H1 (cell line): ENCODE results near the gene DENND4C. TPM values are rescaled to one million over a fixed set of nuclear protein-coding genes. Genes with fewer than 3 reads are reported as not detected.

ENCODE experiments used
- CTCF ChIA-PET: fragments of 300-600 bp; sonication (Branson Sonifier 250); formaldehyde crosslinking; loops from one replicate; lab custom pipeline; 2021; ENCODE audit not compliant: partially characterized antibody; lab: Charles Lee
- POLR2A ChIA-PET: fragments of 300-600 bp; sonication (Branson Sonifier 250); formaldehyde crosslinking; loops from one replicate; lab custom pipeline; 2021; ENCODE audit warnings: inconsistent platforms; ENCODE audit not compliant: partially characterized antibody; lab: Charles Lee
- DNase-seq, 2 experiments: peaks; one replicate each; pipeline versions ENCODE4 v3.0.0 to v3.0.0-alpha.2; 2010 to 2022; ENCODE audit warnings: low spot score in 2 of 2, low read depth in 1 of 2, mixed read lengths in 1 of 2
- FAIRE-seq: peaks from 2 replicates; lab custom pipeline; 2011; peaks lifted over from hg19 to GRCh38; lab: Jason Lieb, UNC
- H2AFZ ChIP-seq: 2 replicates; pipeline ENCODE4 v1.8.1; 2012; ENCODE audit warnings: low read length, inconsistent platforms
- H2AK5ac ChIP-seq: 2 replicates; pipeline ENCODE4 v1.6.1; 2013; ENCODE audit warnings: low read depth, low read length
- H2BK120ac ChIP-seq: replicated peaks from 2 replicates; pipeline ENCODE3; 2013; ENCODE audit warnings: low read depth, low read length, inconsistent platforms
- H2BK12ac ChIP-seq: 2 replicates; pipeline ENCODE4 v1.6.1; 2013; ENCODE audit warnings: low read depth, low read length
- H2BK15ac ChIP-seq: 2 replicates; pipeline ENCODE4 v1.6.1; 2013; ENCODE audit warnings: low read length
- H2BK20ac ChIP-seq: 2 replicates; pipeline ENCODE4 v1.6.1; 2013; ENCODE audit warnings: low read length
- H2BK5ac ChIP-seq: 2 replicates; pipeline ENCODE4 v1.6.1; 2013; ENCODE audit warnings: low read depth, low read length
- H3K14ac ChIP-seq: 2 replicates; pipeline ENCODE4 v1.6.1; 2013; ENCODE audit warnings: inconsistent platforms; ENCODE audit not compliant: insufficient read length
- H3K18ac ChIP-seq: 2 replicates; pipeline ENCODE4 v1.6.1; 2013; ENCODE audit warnings: low read length; ENCODE audit errors: extremely low read depth
- H3K23ac ChIP-seq: 2 replicates; pipeline ENCODE4 v1.6.1; 2013; ENCODE audit warnings: inconsistent platforms; ENCODE audit not compliant: insufficient read length
- H3K23me2 ChIP-seq: 2 replicates; pipeline ENCODE4 v1.6.1; 2013; ENCODE audit warnings: low read depth, low read length
- H3K27ac ChIP-seq: 2 replicates; pipeline ENCODE4 v1.6.1; 2011; ENCODE audit warnings: low read depth, low read length, inconsistent platforms
- H3K27me3 ChIP-seq, 4 experiments: replicated peaks in 1 of 4; 1 replicate in 1 of 4; 2 replicates in 3 of 4; pipeline versions ENCODE4 v1.6.1 to v1.8.1; 2011 to 2013; ENCODE audit warnings: low read length in 3 of 4, mild to moderate bottlenecking in 3 of 4, inconsistent platforms in 2 of 4, mixed read lengths in 2 of 4, moderate library complexity in 1 of 4; ENCODE audit not compliant: control insufficient read depth in 3 of 4, insufficient read depth in 3 of 4; ENCODE audit errors: extremely low read depth in 1 of 4
- H3K36me3 ChIP-seq, 4 experiments: 2 replicates each; pipeline versions ENCODE4 v1.6.1 to v1.8.1; 2011 to 2013; ENCODE audit warnings: mild to moderate bottlenecking in 4 of 4, low read length in 3 of 4, moderate library complexity in 2 of 4, control low read depth in 1 of 4, inconsistent platforms in 1 of 4; ENCODE audit not compliant: insufficient read depth in 4 of 4, control insufficient read depth in 2 of 4
- H3K4ac ChIP-seq: replicated peaks from 2 replicates; pipeline ENCODE3; 2013; ENCODE audit warnings: low read length, low read depth, mixed read lengths, inconsistent platforms; ENCODE audit not compliant: insufficient read length
- H3K4me1 ChIP-seq, 4 experiments: replicated peaks in 1 of 4; 1 replicate in 1 of 4; 2 replicates in 3 of 4; pipeline versions ENCODE4 v1.6.1 to v1.8.1; 2011 to 2013; ENCODE audit warnings: low read length in 3 of 4, inconsistent platforms in 2 of 4, mixed read lengths in 1 of 4; ENCODE audit not compliant: insufficient read depth in 4 of 4, control insufficient read depth in 3 of 4
- H3K4me2 ChIP-seq, 2 experiments: 2 replicates each; pipeline versions ENCODE4 v1.6.1 to v1.8.1; 2011 to 2013; ENCODE audit warnings: low read depth in 2 of 2, low read length in 2 of 2, control low read depth in 1 of 2, inconsistent platforms in 1 of 2, mild to moderate bottlenecking in 1 of 2; ENCODE audit not compliant: insufficient read depth in 1 of 2
- H3K4me3 ChIP-seq, 4 experiments: fragments of 200-600, 300-600 bp in 1 of 4; sonication (generic), shearing (Covaris generic), sonication (Bioruptor Twin) in 1 of 4; 2 replicates each; pipeline versions ENCODE4 v1.5.1 to v1.8.1; 2011 to 2016; ENCODE audit warnings: low read length in 4 of 4, low read depth in 3 of 4, control low read depth in 2 of 4, inconsistent platforms in 2 of 4, mild to moderate bottlenecking in 2 of 4, mixed read lengths in 1 of 4, moderate library complexity in 1 of 4; ENCODE audit not compliant: insufficient read depth in 2 of 4; ENCODE audit errors: extremely low read depth in 1 of 4
- H3K56ac ChIP-seq: replicated peaks from 2 replicates; pipeline ENCODE3; 2013; ENCODE audit warnings: low read depth, mild to moderate bottlenecking, mixed read lengths, low read length, inconsistent platforms; ENCODE audit not compliant: insufficient read length
- H3K79me1 ChIP-seq: 2 replicates; pipeline ENCODE4 v1.6.1; 2013; ENCODE audit warnings: low read depth, low read length, control low read depth
- H3K79me2 ChIP-seq, 2 experiments: 2 replicates each; pipeline versions ENCODE4 v1.6.1 to v1.8.1; 2012 to 2013; ENCODE audit warnings: low read length in 2 of 2, mild to moderate bottlenecking in 2 of 2, inconsistent platforms in 1 of 2; ENCODE audit not compliant: insufficient read depth in 2 of 2, control insufficient read depth in 1 of 2
- H3K9ac ChIP-seq, 4 experiments: replicated peaks in 1 of 4; 1 replicate in 1 of 4; 2 replicates in 3 of 4; pipeline versions ENCODE4 v1.6.1 to v1.8.1; 2011 to 2013; ENCODE audit warnings: low read depth in 3 of 4, low read length in 3 of 4, control low read depth in 2 of 4, mild to moderate bottlenecking in 2 of 4, moderate library complexity in 2 of 4, inconsistent platforms in 1 of 4; ENCODE audit errors: extremely low read depth in 1 of 4
- H3K9me3 ChIP-seq, 2 experiments: 2 replicates each; pipeline versions ENCODE4 v1.6.1 to v1.8.1; 2012 to 2013; ENCODE audit warnings: mild to moderate bottlenecking in 2 of 2, moderate library complexity in 2 of 2, control low read depth in 1 of 2, inconsistent platforms in 1 of 2, low read depth in 1 of 2, low read length in 1 of 2, mixed read lengths in 1 of 2; ENCODE audit not compliant: insufficient read depth in 2 of 2
- H4K20me1 ChIP-seq, 2 experiments: replicated peaks in 1 of 2; 2 replicates each; pipeline versions ENCODE3 to v1.8.1; 2011 to 2013; ENCODE audit warnings: inconsistent platforms in 2 of 2, low read length in 2 of 2, mild to moderate bottlenecking in 1 of 2; ENCODE audit not compliant: insufficient read depth in 2 of 2, control insufficient read depth in 1 of 2
- H4K5ac ChIP-seq: 2 replicates; pipeline ENCODE4 v1.6.1; 2013; ENCODE audit warnings: low read length, low read depth, mixed read lengths, inconsistent platforms; ENCODE audit not compliant: insufficient read length
- H4K8ac ChIP-seq: 2 replicates; pipeline ENCODE4 v1.8.0; 2013; ENCODE audit warnings: mild to moderate bottlenecking, moderate library complexity, low read length, inconsistent platforms; ENCODE audit not compliant: insufficient read depth; ENCODE audit errors: extremely low read depth
- H4K91ac ChIP-seq: replicated peaks from 2 replicates; pipeline ENCODE3; 2013; ENCODE audit warnings: low read length, mixed read lengths, inconsistent platforms; ENCODE audit not compliant: insufficient read length
- CHD1 ChIP-seq: IDR thresholded peaks from 2 replicates; pipeline ENCODE4 v1.6.1; 2012; ENCODE audit warnings: low read depth, low read length, improper control_type of control experiment
- ZNF274 ChIP-seq: IDR thresholded peaks from 2 replicates; pipeline ENCODE4 v1.7.0; 2012; ENCODE audit warnings: low read length, borderline replicate concordance; ENCODE audit errors: extremely low read depth
- WGBS, 2 experiments: shearing (Covaris generic) in 1 of 2; methylation state at CpG; one replicate each; pipeline versions ENCODE4 v1.1.6 to v1.1.7; 2013 to 2015; ENCODE audit warnings: low lambda C conversion rate in 2 of 2, mixed read lengths in 2 of 2, inconsistent platforms in 1 of 2, low coverage in 1 of 2, missing lambda C conversion rate in 1 of 2; ENCODE audit not compliant: insufficient replicate concordance in 2 of 2, insufficient coverage in 1 of 2, insufficient read length in 1 of 2; ENCODE audit errors: extremely low coverage in 1 of 2, missing lambda C conversion rate in 1 of 2; 5-methylcytosine and 5-hydroxymethylcytosine counted together
- polyA plus RNA-seq, 7 experiments: library from polyadenylated mRNA; depleted of rRNA in 3 of 7; stranded (reverse) in 5 of 7; unstranded in 2 of 7; fragments of >200 nt in 5 of 7; fragments of 200-250 nt in 2 of 7; gene quantifications; 1 replicate in 5 of 7; 2 replicates in 1 of 7; 4 replicates in 1 of 7; pipeline versions ENCODE4 v1.2.1 to v1.2.3, GENCODE V29; 2011 to 2013; ENCODE audit warnings: missing spikeins in 2 of 7, mixed read lengths in 2 of 7
- total RNA-seq: library from RNA; stranded (reverse); fragmentation: NEBNext Ultra II Directional; extraction: Animal tissue kit (Norgen Biotek cat#: 25700); gene quantifications from 2 replicates; pipeline ENCODE4 v1.2.1, GENCODE V29; 2021
- TF ChIP-seq, protein P1 (sequence below): IDR thresholded peaks from 2 replicates; pipeline ENCODE4 v1.6.1; 2011; ENCODE audit warnings: low read length, improper control_type of control experiment

The DENND4C gene
- total and polyA plus RNA-seq, 2 of the 8 experiments (the other 6 are each of a cell fraction or from before 2014, with no cell fraction given) = 6.9 to 18.9 TPM

DNA sequence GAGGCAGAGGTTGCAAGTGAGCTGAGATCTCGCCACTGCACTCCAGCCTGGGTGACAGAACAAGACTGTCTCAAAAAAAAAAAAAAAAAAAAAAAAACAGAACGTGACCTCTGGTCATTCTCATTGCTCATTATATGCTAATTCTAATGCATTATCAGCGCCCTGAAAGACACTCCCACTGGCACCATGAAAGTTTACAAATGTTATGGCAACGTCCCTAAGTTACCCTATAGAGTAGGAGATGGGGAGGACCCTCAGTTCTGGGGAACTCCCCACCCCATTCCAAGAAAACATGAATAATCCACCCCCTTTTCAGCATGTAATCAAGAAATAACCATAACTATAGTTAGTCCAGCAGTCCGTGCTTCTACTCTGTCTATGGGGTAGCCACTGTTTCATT, 48.9 kb upstream of the DENND4C start:
- CTCF ChIA-PET = no interaction called here
- Histone ChIP-seq H3K23me2 (no peaks in the 10 kb centered on the region), H3K56ac (no peak overlapping the region), H3K9me3 (no peaks in the 10 kb centered on the region), H4K8ac (no peak overlapping the region), H3K4me3 (no peak overlapping the region), H3K4me2 (no peak overlapping the region), H3K14ac (no peak overlapping the region), H3K4me1 (no peaks in the 10 kb centered on the region), H3K36me3 (no peaks in the 10 kb centered on the region), H2BK120ac (no peak overlapping the region), H3K18ac (no peak overlapping the region), H2AFZ (no peak overlapping the region), H3K27me3 (peaks cover 0 to 1% (median 0%) of the 10 kb centered on the region in 4 experiments; a peak in 1 of 7 replicates), H3K9ac (no peak overlapping the region), H4K5ac (no peak overlapping the region), H2BK15ac (no peak overlapping the region), H3K79me2 (no peaks in the 10 kb centered on the region), H3K4ac (no peak overlapping the region), H3K23ac (no peak overlapping the region), H4K91ac (no peak overlapping the region), H2AK5ac (no peak overlapping the region), H2BK20ac (no peak overlapping the region), H4K20me1 (no peaks in the 10 kb centered on the region), H2BK12ac (no peak overlapping the region), H3K79me1 (no peaks in the 10 kb centered on the region), H3K27ac (no peak overlapping the region), H2BK5ac (no peak overlapping the region)
- no peak for FAIRE-seq
- 89% methylated on average over 4 of the region's 5 CpGs; no CpG with 5 or more reads in 1 of the 2 experiments for WGBS, 2 experiments
- POLR2A ChIA-PET = no interaction called here
- TF ChIP-seq ZNF274 (no peak), CHD1 (no peak)
- TF ChIP-seq, protein P1, sequence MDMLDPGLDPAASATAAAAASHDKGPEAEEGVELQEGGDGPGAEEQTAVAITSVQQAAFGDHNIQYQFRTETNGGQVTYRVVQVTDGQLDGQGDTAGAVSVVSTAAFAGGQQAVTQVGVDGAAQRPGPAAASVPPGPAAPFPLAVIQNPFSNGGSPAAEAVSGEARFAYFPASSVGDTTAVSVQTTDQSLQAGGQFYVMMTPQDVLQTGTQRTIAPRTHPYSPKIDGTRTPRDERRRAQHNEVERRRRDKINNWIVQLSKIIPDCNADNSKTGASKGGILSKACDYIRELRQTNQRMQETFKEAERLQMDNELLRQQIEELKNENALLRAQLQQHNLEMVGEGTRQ = no peak
- DNase-seq = no peak
